HG02885 (cell line): ENCODE data around the gene MS4A12.
"Not testable (repeated sequence)": the region's sequence is repeated elsewhere in the genome, so short reads cannot be mapped to it uniquely, and the experiment has no call there.

Experiments used
- ATAC-seq: cut with Tn5 transposase; IDR thresholded peaks from one replicate; pipeline ENCODE4 v1.9.1; 2021; ENCODE audit warnings: mild to moderate bottlenecking; ENCODE audit not compliant: unreplicated experiment, poor library complexity

MS4A12 gene

GRCh38 chr11:60511393-60511792 is 18.8 kb downstream of the MS4A12 start:
- peak; percentile 56 for ATAC-seq

DNA sequence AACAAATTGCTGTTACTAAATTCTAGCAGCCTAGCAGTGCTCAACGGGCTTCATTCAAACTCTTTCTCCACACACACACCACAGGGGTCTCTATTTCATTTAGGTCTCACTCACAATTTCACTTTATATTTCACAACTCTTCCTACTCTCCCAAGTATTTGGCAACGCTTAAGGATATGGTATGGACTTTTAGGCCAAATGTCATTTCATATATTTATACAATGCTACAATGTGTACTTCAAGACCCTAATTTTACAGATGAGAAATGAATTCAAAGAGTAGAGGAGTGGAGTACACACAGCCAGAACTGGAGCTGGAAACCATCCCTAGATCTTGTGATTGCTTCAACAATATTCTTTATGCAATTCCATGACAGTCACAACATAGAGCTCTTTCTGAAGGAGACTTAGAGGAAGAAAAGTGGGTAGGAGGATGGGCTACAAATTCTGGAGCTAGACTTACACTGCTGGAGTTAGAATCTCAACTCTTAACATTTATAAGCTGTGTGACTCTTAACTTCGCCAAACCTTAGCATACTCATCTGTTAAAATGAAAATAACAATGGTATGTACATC is 20.2 kb downstream of the MS4A12 start:
- ATAC-seq, result no peak

DNA sequence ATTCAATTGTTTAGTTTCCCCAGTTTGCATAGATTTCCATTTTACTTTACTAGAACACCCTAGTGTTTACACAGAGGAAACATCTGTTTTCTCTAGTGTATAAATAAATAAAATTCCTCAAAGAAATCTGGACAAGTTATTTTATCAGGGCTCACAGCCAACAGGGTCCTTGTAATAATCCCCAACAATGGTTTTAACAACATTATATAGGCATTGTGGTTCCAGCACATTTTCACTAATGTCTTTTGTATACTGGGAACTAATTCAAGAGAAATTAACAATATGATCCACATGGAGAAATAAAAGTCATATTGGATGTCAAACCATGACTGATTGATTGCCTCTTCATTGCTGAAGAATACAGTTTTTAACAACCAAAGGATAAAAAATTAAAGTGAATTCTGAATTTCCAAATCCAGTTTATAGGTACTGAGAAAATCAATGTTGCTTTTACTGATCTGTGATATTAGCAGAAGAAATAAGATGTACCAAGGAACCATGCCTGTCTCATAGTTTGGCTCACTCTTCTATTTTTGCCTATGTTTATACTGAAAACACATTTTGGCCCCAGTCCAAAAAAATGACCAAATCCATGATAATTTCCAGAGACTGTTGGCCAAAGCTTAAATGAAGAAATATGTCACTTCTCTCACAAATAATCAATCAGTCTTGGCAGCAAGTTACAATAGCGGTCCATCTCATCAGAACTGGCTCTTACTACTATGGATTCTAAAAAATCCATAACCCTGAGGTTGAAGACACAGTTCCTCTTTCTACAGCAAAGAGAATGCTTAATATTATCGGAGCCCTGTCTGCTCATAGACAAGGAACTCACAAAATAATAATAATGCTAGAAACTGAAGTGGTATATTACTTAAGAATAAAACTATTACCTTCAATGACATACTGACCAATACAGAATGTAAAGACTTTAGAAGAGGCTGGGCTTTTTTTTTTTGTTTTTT is 21.2 kb downstream of the MS4A12 start:
- ATAC-seq, result no peak

GRCh38 chr11:60515144-60515855 is 22.7 kb downstream of the MS4A12 start, which contains the start of gene MS4A13:
Gene MS4A13 (plus strand): TSS chr11:60515392. CDS start chr11:60518084, 2,692 bp downstream.
- no peak for ATAC-seq

GRCh38 chr11:60528465-60528864 is 35.9 kb downstream of the MS4A12 start:
- ATAC-seq, result peak; percentile 37

DNA sequence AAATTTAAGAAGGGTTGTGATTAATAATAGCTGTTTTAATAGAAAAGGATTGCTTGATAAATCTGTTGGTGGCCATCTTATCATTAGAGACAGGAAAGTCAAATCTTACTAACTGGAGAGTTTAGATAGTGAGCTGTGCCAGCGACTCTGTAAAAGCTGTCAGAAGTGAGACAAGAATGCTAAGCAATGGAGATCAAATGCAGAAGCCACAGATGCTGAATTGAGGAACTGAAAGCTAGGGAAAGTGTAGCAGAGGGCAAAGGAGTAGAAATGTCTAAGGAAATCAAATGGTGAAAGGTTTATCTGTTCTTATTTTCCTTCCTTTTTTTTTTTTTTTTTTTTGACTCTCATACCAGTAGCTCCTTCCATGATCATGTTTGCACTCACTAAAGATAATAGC is 36.4 kb downstream of the MS4A12 start:
- peak; percentile 85 for ATAC-seq

DNA sequence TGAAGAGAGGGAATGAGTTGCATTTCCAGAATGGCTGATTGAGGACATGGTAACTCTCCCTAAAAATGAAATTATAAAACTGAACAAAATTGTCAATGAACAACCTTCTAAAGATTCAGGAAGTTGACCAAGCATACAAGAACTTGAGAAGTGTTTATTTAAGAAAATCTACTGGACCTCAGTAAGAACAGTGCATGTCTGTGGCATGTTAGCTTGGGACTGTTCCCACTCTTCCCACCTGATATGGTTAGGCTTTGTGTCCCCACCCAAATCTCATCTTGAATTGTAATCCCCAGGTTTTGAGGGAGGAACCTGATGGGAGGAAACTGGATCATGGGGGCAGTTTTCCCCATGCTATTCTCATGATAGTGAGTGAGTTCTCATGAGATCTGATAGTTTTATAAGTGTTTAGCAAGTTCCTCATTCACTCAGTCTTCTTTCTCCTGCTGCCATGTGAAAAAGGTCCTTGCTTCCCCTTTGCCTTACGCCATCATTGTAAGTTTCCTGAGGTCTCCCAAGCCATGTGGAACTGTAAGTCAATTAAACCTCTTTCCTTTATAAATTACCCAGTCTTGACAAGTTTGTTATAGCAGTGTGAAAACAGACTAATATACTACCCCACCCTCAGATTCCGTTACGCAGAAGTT is 38.0 kb downstream of the MS4A12 start:
- ATAC-seq, result no peak

DNA sequence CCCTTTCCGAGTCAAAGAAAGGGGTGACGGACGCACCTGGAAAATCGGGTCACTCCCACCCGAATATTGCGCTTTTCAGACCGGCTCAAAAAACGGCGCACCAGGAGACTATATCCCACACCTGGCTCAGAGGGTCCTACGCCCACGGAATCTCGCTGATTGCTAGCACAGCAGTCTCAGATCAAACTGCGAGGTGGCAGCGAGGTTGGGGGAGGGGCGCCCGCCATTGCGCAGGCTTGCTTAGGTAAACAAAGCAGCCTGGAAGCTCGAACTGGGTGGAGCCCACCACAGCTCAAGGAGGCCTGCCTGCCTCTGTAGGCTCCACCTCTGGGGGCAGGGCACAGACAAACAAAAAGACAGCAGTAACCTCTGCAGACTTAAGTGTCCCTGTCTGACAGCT is 39.8 kb downstream of the MS4A12 start:
- not testable (repeated sequence) for ATAC-seq

DNA sequence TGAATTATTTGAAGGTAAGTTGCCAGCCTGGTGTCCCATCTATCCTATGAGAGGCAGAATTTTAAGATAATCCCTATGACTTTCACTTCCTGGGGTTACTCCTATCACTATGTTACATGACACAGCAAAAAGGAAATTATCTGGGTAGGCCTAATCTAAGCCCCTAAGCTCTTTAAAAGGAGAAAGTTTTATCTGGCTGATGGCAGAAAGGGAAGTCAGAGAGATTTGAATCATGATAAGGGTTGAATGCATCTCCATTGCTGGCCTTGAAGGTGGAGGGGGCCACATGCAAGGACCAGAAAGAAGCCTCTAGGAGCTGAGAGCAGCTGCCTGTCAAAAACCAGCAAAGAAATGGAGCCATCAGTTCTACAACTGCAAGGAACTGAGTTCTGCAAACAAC is 46.0 kb downstream of the MS4A12 start:
- not testable (repeated sequence) for ATAC-seq

DNA sequence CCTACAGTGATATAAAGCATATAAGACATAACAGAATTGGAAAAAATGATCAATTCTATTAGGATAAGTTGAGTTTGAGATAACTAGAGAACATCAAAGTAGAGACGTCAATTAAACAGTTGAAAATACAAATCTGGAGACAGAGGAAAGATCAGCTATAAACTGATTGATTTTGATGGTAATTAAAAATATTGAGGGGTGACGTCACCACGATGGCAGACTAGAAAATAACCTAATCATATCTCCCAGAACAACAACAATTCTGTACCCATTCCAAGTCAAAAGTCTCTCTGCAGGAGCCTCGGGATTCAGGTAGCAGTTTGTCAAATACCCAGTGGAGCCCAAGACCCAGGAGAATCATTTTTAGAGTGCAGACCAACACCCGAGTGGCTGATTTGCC is 51.5 kb downstream of the MS4A12 start:
- ATAC-seq, result no peak
